ENCODE results near the gene KLHL35. TPM values are rescaled to one million over a fixed set of nuclear protein-coding genes. Genes with fewer than 3 reads are reported as not detected.

Gene KLHL35
- total RNA-seq, 1 experiment from 2014 or later, result 8.4 TPM

- no peaks in the 10 kb centered on the region for H3K4me1 ChIP-seq (ENCODE audit: insufficient read depth, low read length)
- ChIA-PET CTCF (no interaction called here), POLR2A (ENCODE audit: unreplicated experiment) (no interaction called here)
- no peaks in the 10 kb centered on the region for H3F3A ChIP-seq (ENCODE audit: low read length, unreplicated experiment)
- no peak overlapping the region for H3K4me3 ChIP-seq (ENCODE audit: low read length)
- H3K27ac ChIP-seq (ENCODE audit: low read length), result no peak overlapping the region
- no peak overlapping the region for H2AFZ ChIP-seq (ENCODE audit: low read length)
- H3K4me2 ChIP-seq (ENCODE audit: low read length), result no peak overlapping the region
- ATAC-seq, result no peak; the same call in 1 of the 2 replicates
- DNase-seq, result no peak
- H3K9me3 ChIP-seq (ENCODE audit: low read length), result no peaks in the 10 kb centered on the region
- H3K9me2 ChIP-seq (replicated peaks; ENCODE audit: low read length), result no peaks in the 10 kb centered on the region
- BruUV-seq (replicated peaks), result no TSS peak
- H3K9ac ChIP-seq (ENCODE audit: low read length), result no peak overlapping the region
- no peaks in the 10 kb centered on the region for H3K79me2 ChIP-seq (ENCODE audit: low read length)
- no peaks in the 10 kb centered on the region for H4K20me1 ChIP-seq (ENCODE audit: low read length)
- intact Hi-C loops (cut with micrococcal nuclease), result no loop called here
- no peaks in the 10 kb centered on the region for H3K36me3 ChIP-seq (ENCODE audit: low read depth, low read length)
- H3K27me3 ChIP-seq (ENCODE audit: low read length), result no peaks in the 10 kb centered on the region
- no peak for TF ChIP-seq EZH2 (IDR thresholded peaks at IDR 0.05; ENCODE audit: low read length, unreplicated experiment)
- no peak for TF ChIP-seq EZH2phosphoT487 (IDR thresholded peaks at IDR 0.05; ENCODE audit: borderline replicate concordance, low read length)
- TF ChIP-seq CTCF (conservative IDR thresholded peaks at IDR 0.05; ENCODE audit: low read depth, low read length), result no peak
These were observed 21.1 kb upstream of the KLHL35 start for GRCh38 chr11:75453916-75454655.

- Histone ChIP-seq H3K79me2 (ENCODE audit: low read length) (no peaks in the 10 kb centered on the region), H3K4me1 (ENCODE audit: insufficient read depth, low read length) (no peaks in the 10 kb centered on the region), H3K9ac (ENCODE audit: low read length) (no peak overlapping the region), H2AFZ (ENCODE audit: low read length) (no peak overlapping the region), H3K9me2 (replicated peaks; ENCODE audit: low read length) (no peaks in the 10 kb centered on the region), H3K27ac (ENCODE audit: low read length) (no peak overlapping the region), H3K36me3 (ENCODE audit: low read depth, low read length) (no peaks in the 10 kb centered on the region), H3K9me3 (ENCODE audit: low read length) (no peaks in the 10 kb centered on the region), H3F3A (ENCODE audit: low read length, unreplicated experiment) (no peaks in the 10 kb centered on the region), H4K20me1 (ENCODE audit: low read length) (no peaks in the 10 kb centered on the region), H3K4me2 (ENCODE audit: low read length) (no peak overlapping the region), H3K4me3 (ENCODE audit: low read length) (no peak overlapping the region), H3K27me3 (ENCODE audit: low read length) (no peaks in the 10 kb centered on the region)
- BruUV-seq (replicated peaks), result no TSS peak
- ATAC-seq (no peak; the same call in 1 of the 2 replicates), DNase-seq (peak; percentile 37)
- intact Hi-C loops (cut with micrococcal nuclease), result no loop called here
- POLR2A ChIA-PET (ENCODE audit: unreplicated experiment), result no interaction called here
- CTCF ChIA-PET, result no interaction called here
- TF ChIP-seq EZH2phosphoT487 (IDR thresholded peaks at IDR 0.05; ENCODE audit: borderline replicate concordance, low read length) (no peak), CTCF (conservative IDR thresholded peaks at IDR 0.05; ENCODE audit: low read depth, low read length) (peak; percentile 96)
These were observed 18.1 kb upstream of the KLHL35 start for GRCh38 chr11:75450826-75451821.
